Urinary bladder (tissue), 4 donors: Measurements from ENCODE around the gene SESN3. TPM values are rescaled to one million over a fixed set of nuclear protein-coding genes. Genes with fewer than 3 reads are reported as not detected.
"Not testable (repeated sequence)": the region's sequence is repeated elsewhere in the genome, so short reads cannot be mapped to it uniquely, and the experiment has no call there.

Experiments used
- DNase-seq: peaks from one replicate; pipeline ENCODE4 v3.0.0-alpha.2; 2015; ENCODE audit errors: extremely low spot score
- H3K27ac ChIP-seq: one replicate; pipeline ENCODE4 v1.5.1; 2013; ENCODE audit warnings: low read depth, mild to moderate bottlenecking, moderate library complexity
- H3K36me3 ChIP-seq: one replicate; pipeline ENCODE4 v1.6.1; 2013; ENCODE audit warnings: mild to moderate bottlenecking, moderate library complexity; ENCODE audit not compliant: insufficient read depth
- H3K4me1 ChIP-seq: one replicate; pipeline ENCODE4 v1.6.1; 2013; ENCODE audit warnings: mild to moderate bottlenecking, moderate library complexity; ENCODE audit not compliant: insufficient read depth
- H3K4me3 ChIP-seq: one replicate; pipeline ENCODE4 v1.5.1; 2013; ENCODE audit warnings: low read depth, low read length
- WGBS: extraction: QIAGEN DNeasy Blood & Tissue Kit; methylation state at CpG from one replicate; pipeline ENCODE4 v1.1.7; 2013; 5-methylcytosine and 5-hydroxymethylcytosine counted together
- polyA plus RNA-seq: library from polyadenylated mRNA; stranded (reverse); fragments of 200-250 nt; gene quantifications from one replicate; pipeline ENCODE4 v1.2.3, GENCODE V29; 2013
- total RNA-seq: library from RNA; depleted of rRNA; stranded (reverse); fragments of >200 nt; gene quantifications from one replicate; pipeline ENCODE4 v1.2.3, GENCODE V29; 2014
- donor health status: healthy with polysubstance abuse.
- donor health status: healthy.

Gene SESN3
- total and polyA plus RNA-seq, 2 donors: 6.1 to 165 TPM

DNA sequence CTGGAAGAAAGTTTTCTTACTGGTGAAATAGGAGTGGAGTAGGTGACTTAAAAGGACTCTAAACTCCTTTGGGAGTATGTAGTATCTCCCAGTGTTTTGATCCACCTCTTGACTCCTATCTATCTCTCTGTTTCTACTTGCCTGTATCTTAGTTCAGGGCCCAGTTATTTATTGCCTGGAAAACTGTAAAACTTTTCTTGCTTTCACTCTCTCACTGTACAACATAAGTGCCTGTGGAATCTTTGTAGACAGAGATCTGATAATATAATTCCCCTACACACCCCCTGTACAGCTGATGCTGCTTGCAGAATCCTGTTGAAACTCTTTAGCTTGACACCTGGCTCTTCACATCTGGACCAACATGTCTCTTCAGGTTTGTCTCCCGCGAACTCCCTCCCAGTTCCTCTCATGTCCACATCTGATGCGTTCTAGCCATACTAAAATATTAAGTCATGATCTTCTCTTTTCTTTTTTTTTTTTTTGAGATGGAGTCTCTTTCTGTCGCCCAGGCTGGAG is 26.5 kb upstream of the SESN3 start:
- H3K4me3 ChIP-seq: no peak overlapping the region
- 89% methylated on average over 4 of the region's 4 CpGs for WGBS
- H3K36me3 ChIP-seq: no peaks in the 10 kb centered on the region

GRCh38 chr11:95256321-95256779 is 25.3 kb upstream of the SESN3 start:
- H3K36me3 ChIP-seq: no peaks in the 10 kb centered on the region
- no peaks in the 10 kb centered on the region for H3K4me1 ChIP-seq
- H3K27ac ChIP-seq: no peak overlapping the region
- 64% methylated on average over 9 of the region's 9 CpGs for WGBS
- DNase-seq: no peak
- no peak overlapping the region for H3K4me3 ChIP-seq

More for the DNA sequence above, 26.5 kb upstream of the SESN3 start:
- no peak for DNase-seq
- no peak overlapping the region for H3K27ac ChIP-seq
- no peaks in the 10 kb centered on the region for H3K4me1 ChIP-seq

DNA sequence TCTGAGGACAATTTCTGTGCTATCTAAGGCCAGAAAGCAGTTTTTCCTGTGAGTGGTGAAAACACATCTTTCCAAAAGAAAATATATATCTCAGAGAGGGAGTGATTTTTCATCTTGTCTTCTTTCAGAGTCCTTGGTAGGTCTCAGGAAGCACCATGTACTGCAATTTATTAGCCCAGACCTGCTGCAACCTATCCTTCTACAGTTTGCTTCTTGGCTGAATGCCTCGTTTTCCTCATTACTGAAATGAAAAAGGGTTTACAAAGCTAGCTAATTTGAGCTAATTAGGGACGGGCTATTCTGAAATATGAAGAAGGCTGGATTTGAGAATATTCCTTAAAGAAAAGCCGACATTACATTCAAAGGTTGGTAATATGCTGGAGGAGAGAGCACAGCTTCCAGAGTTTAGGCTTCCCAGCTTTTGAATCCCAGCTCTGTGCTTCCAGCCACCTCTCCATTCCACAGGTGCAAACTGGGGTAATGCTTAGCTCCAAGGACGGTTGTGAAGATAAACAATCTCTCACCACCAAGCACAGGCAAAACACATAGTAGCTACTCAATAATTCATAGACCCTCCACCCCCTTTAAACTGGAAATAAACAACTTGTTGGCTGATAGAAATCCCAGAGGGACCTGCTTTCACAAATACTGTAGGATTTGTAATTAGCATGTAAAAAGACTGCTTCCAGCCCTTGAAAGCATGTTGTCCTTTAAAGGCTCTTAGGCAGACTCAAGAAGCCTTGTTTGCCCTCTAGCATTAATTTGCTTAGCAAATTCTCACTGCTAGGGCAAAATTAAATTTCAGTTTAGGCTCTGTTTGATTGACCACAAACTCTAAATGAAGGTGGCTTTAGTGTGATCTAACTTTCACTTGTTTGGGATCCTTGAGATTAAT is 24.5 kb upstream of the SESN3 start:
- no peak overlapping the region for H3K27ac ChIP-seq
- WGBS: 76% methylated on average over 4 of the region's 4 CpGs
- H3K4me3 ChIP-seq: no peak overlapping the region
- H3K4me1 ChIP-seq: no peaks in the 10 kb centered on the region
- no peak for DNase-seq
- no peaks in the 10 kb centered on the region for H3K36me3 ChIP-seq

DNA sequence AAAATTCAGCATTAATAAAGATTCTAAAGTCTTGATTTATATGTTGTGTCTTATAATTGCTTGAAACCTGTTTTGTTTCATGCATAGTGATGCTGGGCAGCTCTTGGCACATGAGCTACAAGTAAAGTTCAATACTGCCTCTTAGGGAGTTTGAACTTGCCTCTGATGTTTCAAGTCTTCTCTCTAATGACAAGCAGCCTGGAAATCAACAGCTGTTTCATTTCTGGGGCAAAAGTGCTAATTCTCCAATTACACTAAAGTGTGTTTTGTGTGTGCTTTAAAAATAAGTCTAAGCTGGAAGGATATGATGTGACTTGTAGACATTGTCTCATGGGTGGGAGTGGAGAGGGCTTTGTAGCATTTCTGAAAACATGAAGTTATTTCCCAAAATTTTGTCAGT is 23.7 kb upstream of the SESN3 start:
- Histone ChIP-seq H3K4me1 (no peaks in the 10 kb centered on the region), H3K27ac (no peak overlapping the region), H3K36me3 (no peaks in the 10 kb centered on the region), H3K4me3 (no peak overlapping the region)
- no peak for DNase-seq

DNA sequence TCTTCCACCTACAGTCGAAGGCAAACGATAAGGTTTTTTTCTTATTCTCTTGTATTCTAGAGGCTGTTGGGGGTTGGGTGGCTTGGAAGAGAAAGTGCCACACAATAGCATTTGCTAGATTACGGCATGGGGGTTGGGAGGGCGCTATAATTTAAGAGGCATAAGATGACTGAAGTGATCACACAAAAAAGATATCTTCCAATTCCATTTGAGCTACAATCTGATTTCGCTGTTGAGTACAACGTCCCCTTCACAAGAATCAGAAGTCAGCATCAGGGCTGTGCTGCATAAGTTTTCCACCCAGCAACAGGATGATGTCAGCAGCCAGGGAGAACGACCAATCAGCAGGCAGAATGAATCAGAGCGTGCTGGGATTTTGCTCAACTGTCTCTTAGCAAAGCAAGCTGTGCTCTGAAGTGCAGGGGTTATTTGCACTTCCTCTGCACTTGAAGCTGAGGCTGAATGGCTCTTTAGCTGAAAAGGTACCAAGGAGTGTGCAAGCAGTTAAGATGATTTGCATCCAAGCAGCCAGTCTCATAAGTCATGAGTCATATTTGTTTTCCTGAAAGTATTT is 23.2 kb upstream of the SESN3 start:
- no peak overlapping the region for H3K27ac ChIP-seq
- WGBS: 3% methylated on average over 8 of the region's 8 CpGs
- peak overlapping the region; percentile 17 for H3K4me3 ChIP-seq
- DNase-seq: peak; percentile 91
- no peaks in the 10 kb centered on the region for H3K4me1 ChIP-seq
- no peaks in the 10 kb centered on the region for H3K36me3 ChIP-seq

DNA sequence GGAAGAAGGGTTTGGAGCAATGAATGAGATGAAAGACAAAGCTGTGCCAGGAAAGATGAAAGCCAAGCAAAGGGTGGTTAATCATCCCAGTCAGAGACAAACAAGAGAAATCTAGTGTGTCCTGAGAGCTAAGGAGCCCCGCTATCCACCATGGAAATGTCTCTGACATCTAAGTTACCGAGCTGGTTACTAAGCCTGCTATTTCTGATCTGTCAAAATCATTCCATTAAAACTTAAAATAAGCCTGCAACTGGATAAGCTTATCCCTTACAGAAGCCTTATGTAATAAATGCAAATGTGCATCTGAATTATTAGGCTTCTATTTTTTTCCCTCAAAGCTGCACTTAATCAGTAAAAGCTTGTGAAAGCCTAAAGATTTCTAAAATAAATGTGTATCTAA is 22.1 kb upstream of the SESN3 start:
- Histone ChIP-seq H3K4me1 (no peaks in the 10 kb centered on the region), H3K27ac (no peak overlapping the region), H3K36me3 (no peaks in the 10 kb centered on the region), H3K4me3 (no peak overlapping the region)
- no peak for DNase-seq
- WGBS: 58% methylated on average over 2 of the region's 2 CpGs

DNA sequence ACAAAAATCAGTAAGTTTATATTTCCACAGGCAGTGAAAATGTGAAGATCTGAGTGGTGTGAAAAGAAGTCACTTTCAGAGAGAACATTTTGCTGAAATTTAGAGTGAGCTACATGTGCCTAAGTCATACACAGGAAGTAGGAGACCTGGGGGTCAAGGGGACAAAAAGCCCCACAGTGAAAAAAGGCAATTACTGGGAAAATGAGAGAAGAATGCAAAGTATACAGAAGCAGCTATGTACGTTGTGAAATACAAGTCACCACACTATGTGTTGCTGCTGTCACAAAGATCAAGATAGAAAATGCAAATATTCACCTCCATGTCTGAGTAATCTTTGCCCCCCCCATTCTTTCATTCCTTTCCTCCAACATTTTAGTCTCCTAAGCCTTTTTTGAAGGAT is 21.6 kb upstream of the SESN3 start:
- no peak for DNase-seq
- Histone ChIP-seq H3K4me3 (no peak overlapping the region), H3K27ac (no peak overlapping the region), H3K4me1 (no peaks in the 10 kb centered on the region), H3K36me3 (no peaks in the 10 kb centered on the region)
- WGBS: 56% methylated on average over 1 of the region's 1 CpG

- 97% methylated on average over 6 of the region's 6 CpGs for WGBS
- H3K27ac ChIP-seq, H3K4me1 ChIP-seq, H3K36me3 ChIP-seq, H3K4me3 ChIP-seq, DNase-seq: not testable (repeated sequence)
Observed at GRCh38 chr11:95251896-95252295, 20.9 kb upstream of the SESN3 start.

GRCh38 chr11:95248666-95249467 is 17.9 kb upstream of the SESN3 start:
- DNase-seq: no peak
- Histone ChIP-seq H3K27ac (no peak overlapping the region), H3K4me1 (no peaks in the 10 kb centered on the region), H3K4me3 (no peak overlapping the region), H3K36me3 (no peaks in the 10 kb centered on the region)
- 80% methylated on average over 4 of the region's 4 CpGs for WGBS

DNA sequence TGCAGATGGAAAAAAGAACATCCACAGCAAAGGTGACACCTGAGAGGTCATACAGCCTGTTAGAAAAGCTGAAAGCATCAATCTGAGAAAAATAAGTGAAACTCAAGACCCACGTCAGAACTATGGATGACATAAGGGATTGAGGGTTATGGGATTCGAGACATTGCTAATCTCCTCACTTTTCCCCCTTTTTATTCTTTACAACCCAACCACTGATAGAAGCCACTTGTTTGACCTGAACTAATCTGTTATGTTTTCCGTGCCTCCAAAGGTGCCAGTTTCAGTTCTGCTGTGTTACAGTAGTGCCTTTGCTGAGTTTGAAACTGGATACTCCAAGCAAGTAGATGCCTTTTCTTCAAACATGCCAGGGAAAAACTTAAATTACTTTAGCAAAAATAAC is 16.9 kb upstream of the SESN3 start:
- Histone ChIP-seq H3K4me1 (no peaks in the 10 kb centered on the region), H3K36me3 (no peaks in the 10 kb centered on the region), H3K4me3 (no peak overlapping the region), H3K27ac (no peak overlapping the region)
- DNase-seq: no peak
- 95% methylated on average over 3 of the region's 3 CpGs for WGBS

DNA sequence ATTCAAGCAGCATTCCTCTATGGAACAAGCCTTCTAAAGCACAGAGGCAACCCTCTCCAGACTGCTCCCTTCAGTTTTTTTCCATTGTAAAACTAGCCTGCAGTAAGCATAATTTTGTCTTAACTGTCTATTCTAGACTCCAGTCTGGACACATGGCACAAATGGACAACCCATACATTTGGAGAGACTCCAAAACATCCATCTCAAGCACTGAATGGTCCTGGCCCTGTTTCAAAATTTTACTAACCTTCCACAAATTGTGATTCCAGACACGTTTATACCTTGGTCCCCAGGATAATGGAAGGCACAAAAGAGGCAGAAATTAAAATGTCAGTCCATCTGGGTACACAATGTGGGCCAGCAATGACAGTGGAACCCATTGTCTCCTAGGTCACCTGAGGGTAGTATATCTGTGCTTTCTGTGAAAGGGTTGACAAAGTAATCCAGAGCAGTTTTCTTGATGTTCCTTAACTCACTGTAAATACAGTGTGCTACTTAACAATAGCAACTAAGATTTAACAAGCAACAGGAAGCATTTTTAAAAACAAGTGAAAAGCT is 16.2 kb upstream of the SESN3 start:
- H3K4me1 ChIP-seq: no peaks in the 10 kb centered on the region
- no peak overlapping the region for H3K4me3 ChIP-seq
- DNase-seq: no peak
- 76% methylated on average over 1 of the region's 1 CpG for WGBS
- no peak overlapping the region for H3K27ac ChIP-seq
- no peaks in the 10 kb centered on the region for H3K36me3 ChIP-seq

DNA sequence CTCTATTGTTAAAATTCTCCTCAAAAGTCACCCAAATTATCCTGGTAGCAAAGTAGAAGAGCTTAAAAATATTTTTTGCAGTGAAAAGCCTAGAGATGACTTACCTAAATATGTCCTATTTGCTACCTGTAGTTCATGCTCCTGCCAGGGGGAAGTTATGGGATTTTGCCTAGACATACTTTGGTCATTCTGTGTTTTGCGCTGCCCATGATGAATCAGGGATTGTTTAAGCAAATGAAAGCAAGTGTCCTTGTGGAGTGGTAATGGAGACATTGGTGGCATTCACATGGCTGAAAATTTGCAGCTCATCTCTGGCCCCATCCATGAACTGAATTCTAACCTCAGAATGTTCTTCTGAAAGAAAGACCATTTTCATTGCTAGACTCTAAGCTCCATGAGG is 14.6 kb upstream of the SESN3 start:
- Histone ChIP-seq H3K4me1 (no peaks in the 10 kb centered on the region), H3K36me3 (no peaks in the 10 kb centered on the region), H3K27ac (no peak overlapping the region), H3K4me3 (no peak overlapping the region)
- no peak for DNase-seq
- 97% methylated on average over 1 of the region's 1 CpG for WGBS

- Histone ChIP-seq H3K4me1 (no peaks in the 10 kb centered on the region), H3K27ac (no peak overlapping the region), H3K4me3 (no peak overlapping the region), H3K36me3 (no peaks in the 10 kb centered on the region)
- 57% methylated on average over 3 of the region's 3 CpGs for WGBS
- no peak for DNase-seq
Observed at GRCh38 chr11:95245038-95245437, 14.0 kb upstream of the SESN3 start.
